HG02571 (cell line): ENCODE data around the gene LEKR1.
A peak's percentile ranks its signal among the peaks of the same experiment; 100 is the strongest.
"Not testable (repeated sequence)": the region's sequence is repeated elsewhere in the genome, so short reads cannot be mapped to it uniquely, and the experiment has no call there.

Source experiments
- ATAC-seq: cut with Tn5 transposase; IDR thresholded peaks from one replicate; pipeline ENCODE4 v1.9.1; 2021; ENCODE audit warnings: mild to moderate bottlenecking, moderate library complexity; ENCODE audit not compliant: unreplicated experiment

LEKR1 gene

GRCh38 chr3:156826144-156826895, at the start of gene LEKR1:
LEKR1 (plus strand) TSS chr3:156826353; CDS start chr3:156829330, 2,977 bp downstream.
- ATAC-seq = peak; percentile 94

GRCh38 chr3:156776871-156777270, 49.3 kb upstream of the LEKR1 start:
- no peak for ATAC-seq

GRCh38 chr3:156781310-156782230, 44.6 kb upstream of the LEKR1 start:
- no peak for ATAC-seq

- ATAC-seq = no peak
Observed at GRCh38 chr3:156782319-156782718, 43.8 kb upstream of the LEKR1 start.

- no peak for ATAC-seq
Observed at GRCh38 chr3:156782921-156783320, 43.2 kb upstream of the LEKR1 start.

GRCh38 chr3:156787001-156787400, 39.2 kb upstream of the LEKR1 start:
- ATAC-seq = no peak

- peak; percentile 76 for ATAC-seq
Observed at GRCh38 chr3:156787926-156788663, 38.1 kb upstream of the LEKR1 start.

GRCh38 chr3:156788846-156789245, 37.3 kb upstream of the LEKR1 start:
- no peak for ATAC-seq

- no peak for ATAC-seq
Observed at GRCh38 chr3:156790156-156790555, 36.0 kb upstream of the LEKR1 start.

GRCh38 chr3:156792114-156792513, 34.0 kb upstream of the LEKR1 start:
- ATAC-seq = no peak

- no peak for ATAC-seq
Observed at GRCh38 chr3:156792536-156792935, 33.6 kb upstream of the LEKR1 start.

- ATAC-seq = no peak
Observed at GRCh38 chr3:156792945-156793344, 33.2 kb upstream of the LEKR1 start.

GRCh38 chr3:156793400-156793799, 32.8 kb upstream of the LEKR1 start:
- no peak for ATAC-seq

GRCh38 chr3:156793851-156794250, 32.3 kb upstream of the LEKR1 start:
- ATAC-seq = no peak

- no peak for ATAC-seq
Observed at GRCh38 chr3:156795890-156796481, 30.2 kb upstream of the LEKR1 start.

GRCh38 chr3:156797368-156797767, 28.8 kb upstream of the LEKR1 start:
- ATAC-seq = no peak

- ATAC-seq = not testable (repeated sequence)
Observed at GRCh38 chr3:156800287-156800686, 25.9 kb upstream of the LEKR1 start.

- no peak for ATAC-seq
Observed at GRCh38 chr3:156801746-156802145, 24.4 kb upstream of the LEKR1 start.

- ATAC-seq = no peak
Observed at GRCh38 chr3:156802821-156803606, 23.1 kb upstream of the LEKR1 start.
